IMR-90 (cell line): ENCODE measurements around the gene ACP4. TPM values are rescaled to one million over a fixed set of nuclear protein-coding genes. Genes with fewer than 3 reads are reported as not detected.
A peak's percentile ranks its signal among the peaks of the same experiment; 100 is the strongest.

Source experiments
- ATAC-seq: fragments of 200-7000 bp; cut with Tn5 transposase; 2 replicates; pipeline ENCODE4 v1.9.1; 2020; ENCODE audit warnings: low read depth, mild to moderate bottlenecking, moderate library complexity
- BruUV-seq: library from RNA; stranded (reverse); fragments of 400-500 nt; replicated peaks from 2 replicates; lab custom pipeline; 2021; lab: Mats Ljungman, UMichigan
- CTCF ChIA-PET: fragments of 300-600 bp; formaldehyde crosslinking; extraction: SDS; loops from one replicate; lab custom pipeline; 2021; ENCODE audit warnings: antibody characterized with exemption; lab: Yijun Ruan, JAX
- POLR2A ChIA-PET: fragments of 300-600 bp; sonication (Branson Sonifier 250); formaldehyde crosslinking; loops from one replicate; lab custom pipeline; 2022; ENCODE audit warnings: antibody characterized with exemption; ENCODE audit not compliant: unreplicated experiment; lab: Charles Lee
- DNase-seq: peaks from one replicate; pipeline ENCODE4 v3.0.0; 2013
- H2AFZ ChIP-seq: replicated peaks from 2 replicates; pipeline ENCODE3; 2013; ENCODE audit warnings: low read length, mild to moderate bottlenecking; ENCODE audit not compliant: poor library complexity
- H2AK5ac ChIP-seq: 2 replicates; pipeline ENCODE4 v1.6.1; 2013; ENCODE audit warnings: low read depth, low read length, inconsistent platforms
- H2AK9ac ChIP-seq: replicated peaks from 2 replicates; pipeline ENCODE3; 2013; ENCODE audit warnings: mild to moderate bottlenecking, low read depth, low read length, moderate library complexity; ENCODE audit not compliant: poor library complexity
- H2BK120ac ChIP-seq: 2 replicates; pipeline ENCODE4 v1.6.1; 2013; ENCODE audit warnings: low read depth, low read length, inconsistent platforms
- H2BK15ac ChIP-seq: 3 replicates; pipeline ENCODE4 v1.6.1; 2013; ENCODE audit warnings: low read depth, low read length, inconsistent platforms
- H2BK20ac ChIP-seq: 2 replicates; pipeline ENCODE4 v1.6.1; 2013; ENCODE audit warnings: low read depth, mild to moderate bottlenecking, inconsistent platforms, low read length, moderate library complexity
- H2BK5ac ChIP-seq: 2 replicates; pipeline ENCODE4 v1.6.1; 2013; ENCODE audit warnings: mild to moderate bottlenecking, low read depth, low read length, inconsistent platforms; ENCODE audit not compliant: poor library complexity, severe bottlenecking
- H3K14ac ChIP-seq: replicated peaks from 2 replicates; pipeline ENCODE4 v1.6.1; 2013; ENCODE audit warnings: low read depth, low read length, inconsistent platforms
- H3K18ac ChIP-seq: 2 replicates; pipeline ENCODE4 v1.6.1; 2013; ENCODE audit warnings: low read depth, low read length, control low read depth
- H3K23ac ChIP-seq: 2 replicates; pipeline ENCODE4 v1.6.1; 2013; ENCODE audit warnings: low read depth, low read length, inconsistent platforms
- H3K27ac ChIP-seq: 2 replicates; pipeline ENCODE4 v1.5.1; 2013; ENCODE audit warnings: mild to moderate bottlenecking, control low read depth, low read length; ENCODE audit not compliant: insufficient read depth
- H3K27me3 ChIP-seq: 2 replicates; pipeline ENCODE4 v1.6.1; 2013; ENCODE audit warnings: low read length; ENCODE audit not compliant: control insufficient read depth, insufficient read depth
- H3K36me3 ChIP-seq: 2 replicates; pipeline ENCODE4 v1.6.1; 2013; ENCODE audit warnings: low read length, mixed read lengths; ENCODE audit not compliant: control insufficient read depth, insufficient read depth
- H3K4ac ChIP-seq: 2 replicates; pipeline ENCODE4 v1.6.1; 2013; ENCODE audit warnings: low read depth, low read length, inconsistent platforms
- H3K4me1 ChIP-seq: 2 replicates; pipeline ENCODE4 v1.6.1; 2013; ENCODE audit warnings: low read length, mixed read lengths; ENCODE audit not compliant: control insufficient read depth, insufficient read depth
- H3K4me2 ChIP-seq: 2 replicates; pipeline ENCODE4 v1.6.1; 2013; ENCODE audit warnings: low read depth, mild to moderate bottlenecking, control low read depth, low read length, moderate library complexity
- H3K4me3 ChIP-seq: 2 replicates; pipeline ENCODE4 v1.5.1; 2013; ENCODE audit warnings: low read depth, mild to moderate bottlenecking, control low read depth, low read length, moderate library complexity; ENCODE audit not compliant: insufficient read depth
- H3K56ac ChIP-seq: 2 replicates; pipeline ENCODE4 v1.6.1; 2013; ENCODE audit warnings: low read length, inconsistent platforms; ENCODE audit not compliant: insufficient read depth; ENCODE audit errors: extremely low read depth
- H3K79me1 ChIP-seq, 2 experiments: 2 replicates each; pipeline ENCODE4 v1.6.1; 2013; ENCODE audit warnings: low read length in 2 of 2, inconsistent platforms in 1 of 2, low read depth in 1 of 2
- H3K9ac ChIP-seq: 2 replicates; pipeline ENCODE4 v1.6.1; 2013; ENCODE audit warnings: low read depth, low read length, control low read depth
- H3K9me1 ChIP-seq: 2 replicates; pipeline ENCODE4 v1.6.1; 2013; ENCODE audit warnings: low read length, inconsistent platforms; ENCODE audit not compliant: insufficient read depth
- H3K9me3 ChIP-seq: 2 replicates; pipeline ENCODE4 v1.6.1; 2013; ENCODE audit warnings: low read length; ENCODE audit not compliant: control insufficient read depth, insufficient read depth
- H4K20me1 ChIP-seq: 2 replicates; pipeline ENCODE4 v1.6.1; 2013; ENCODE audit warnings: low read length, inconsistent platforms; ENCODE audit not compliant: insufficient read depth
- H4K5ac ChIP-seq: 2 replicates; pipeline ENCODE4 v1.6.1; 2013; ENCODE audit warnings: mild to moderate bottlenecking, low read depth, low read length, control low read depth
- H4K8ac ChIP-seq, 2 experiments: 2 replicates each; pipeline ENCODE4 v1.6.1; 2013; ENCODE audit warnings: low read depth in 2 of 2, low read length in 2 of 2, control low read depth in 1 of 2, inconsistent platforms in 1 of 2
- H4K91ac ChIP-seq: 2 replicates; pipeline ENCODE4 v1.6.1; 2013; ENCODE audit warnings: low read depth, low read length, inconsistent platforms; ENCODE audit not compliant: insufficient read depth
- BHLHE40 ChIP-seq: fragments of 150-350 bp; IDR thresholded peaks from 2 replicates; pipeline ENCODE4 v1.6.1; 2016; ENCODE audit warnings: mild to moderate bottlenecking, low read depth, low read length
- CEBPB ChIP-seq: IDR thresholded peaks from 2 replicates; pipeline ENCODE4 v1.6.1; 2012; ENCODE audit warnings: low read depth, low read length, improper control_type of control experiment
- CHD1 ChIP-seq: IDR thresholded peaks from 2 replicates; pipeline ENCODE4 v1.6.1; 2012; ENCODE audit warnings: low read depth, low read length, improper control_type of control experiment
- FOS ChIP-seq: fragments of 150-350 bp; IDR thresholded peaks from 2 replicates; pipeline ENCODE4 v1.6.1; 2016; ENCODE audit warnings: low read depth, low read length
- MAFK ChIP-seq: IDR thresholded peaks from 2 replicates; pipeline ENCODE4 v1.6.1; 2012; ENCODE audit warnings: low read depth, low read length, improper control_type of control experiment
- MAZ ChIP-seq: IDR thresholded peaks from 2 replicates; pipeline ENCODE4 v1.6.1; 2012; ENCODE audit warnings: low read depth, mild to moderate bottlenecking, low read length, improper control_type of control experiment, moderate library complexity, borderline replicate concordance
- MXI1 ChIP-seq: IDR thresholded peaks from 2 replicates; pipeline ENCODE4 v1.6.1; 2012; ENCODE audit warnings: low read depth, mild to moderate bottlenecking, low read length, moderate library complexity, borderline replicate concordance
- NFE2L2 ChIP-seq: fragments of 150-350 bp; IDR thresholded peaks from 2 replicates; pipeline ENCODE4 v1.6.1; 2016; ENCODE audit warnings: low read depth, mild to moderate bottlenecking, low read length
- RAD21 ChIP-seq: IDR thresholded peaks from 2 replicates; pipeline ENCODE4 v1.6.1; 2012; ENCODE audit warnings: low read length, improper control_type of control experiment
- RCOR1 ChIP-seq: IDR thresholded peaks from 2 replicates; pipeline ENCODE4 v1.6.1; 2012; ENCODE audit warnings: mild to moderate bottlenecking, low read length, improper control_type of control experiment; ENCODE audit not compliant: insufficient replicate concordance
- SMC3 ChIP-seq: fragments of 150-350 bp; IDR thresholded peaks from 2 replicates; pipeline ENCODE4 v1.6.1; 2016; ENCODE audit warnings: low read depth, mild to moderate bottlenecking, antibody characterized with exemption, low read length, moderate library complexity
- WGBS, 2 experiments: methylation state at CpG; one replicate each; pipeline versions ENCODE4 v1.1.5 to v1.1.7; 2013; ENCODE audit warnings: missing lambda C conversion rate in 2 of 2; ENCODE audit not compliant: insufficient read length in 1 of 2; ENCODE audit errors: extremely low coverage in 2 of 2; 5-methylcytosine and 5-hydroxymethylcytosine counted together
- dilution Hi-C: fragments of 300-500 bp; cut with HindIII; formaldehyde crosslinking; loops from one replicate; pipeline ENCODE4 v1.14.3; 2018; ENCODE audit warnings: low sequenced_read_pairs; ENCODE audit not compliant: unreplicated experiment
- in situ Hi-C: fragments of 300-500 bp; cut with MboI; formaldehyde crosslinking; loops from 3 replicates; pipeline ENCODE4 v1.14.3; 2019; ENCODE audit warnings: low sequenced_read_pairs, inconsistent platforms, mixed read lengths
- intact Hi-C: fragments of 100-400 bp; cut with micrococcal nuclease; formaldehyde crosslinking; loops from 2 replicates; pipeline ENCODE4 v1.10.0; 2022
- polyA plus RNA-seq, 3 experiments: library from polyadenylated mRNA; depleted of rRNA; stranded (reverse); fragments of >200 nt; gene quantifications; 2 replicates each; pipeline ENCODE4 v1.2.3, GENCODE V29; 2012; ENCODE audit warnings: low replicate concordance in 1 of 3
- total RNA-seq: library from RNA; depleted of rRNA; stranded (reverse); fragments of >200 nt; gene quantifications from 2 replicates; pipeline ENCODE4 v1.2.3, GENCODE V29; 2012
- TF ChIP-seq, protein P1 (sequence below): fragments of 150-350 bp; IDR thresholded peaks from 2 replicates; pipeline ENCODE4 v1.6.1; 2017; ENCODE audit warnings: mild to moderate bottlenecking, antibody characterized with exemption, low read length, low read depth
- TF ChIP-seq, protein P2 (sequence below): conservative IDR thresholded peaks from 2 replicates; pipeline ENCODE4 v1.5.1; 2012; ENCODE audit warnings: mild to moderate bottlenecking, low read depth, low read length, improper control_type of control experiment
- TF ChIP-seq, protein P3 (sequence below): fragments of 150-350 bp; IDR thresholded peaks from 2 replicates; pipeline ENCODE4 v1.6.1; 2016; ENCODE audit warnings: low read depth, mild to moderate bottlenecking, low read length, moderate library complexity, borderline replicate concordance

ACP4 gene
- total and polyA plus RNA-seq, 2 of the 4 experiments (the other 2 are of a cell fraction) = not detected

DNA sequence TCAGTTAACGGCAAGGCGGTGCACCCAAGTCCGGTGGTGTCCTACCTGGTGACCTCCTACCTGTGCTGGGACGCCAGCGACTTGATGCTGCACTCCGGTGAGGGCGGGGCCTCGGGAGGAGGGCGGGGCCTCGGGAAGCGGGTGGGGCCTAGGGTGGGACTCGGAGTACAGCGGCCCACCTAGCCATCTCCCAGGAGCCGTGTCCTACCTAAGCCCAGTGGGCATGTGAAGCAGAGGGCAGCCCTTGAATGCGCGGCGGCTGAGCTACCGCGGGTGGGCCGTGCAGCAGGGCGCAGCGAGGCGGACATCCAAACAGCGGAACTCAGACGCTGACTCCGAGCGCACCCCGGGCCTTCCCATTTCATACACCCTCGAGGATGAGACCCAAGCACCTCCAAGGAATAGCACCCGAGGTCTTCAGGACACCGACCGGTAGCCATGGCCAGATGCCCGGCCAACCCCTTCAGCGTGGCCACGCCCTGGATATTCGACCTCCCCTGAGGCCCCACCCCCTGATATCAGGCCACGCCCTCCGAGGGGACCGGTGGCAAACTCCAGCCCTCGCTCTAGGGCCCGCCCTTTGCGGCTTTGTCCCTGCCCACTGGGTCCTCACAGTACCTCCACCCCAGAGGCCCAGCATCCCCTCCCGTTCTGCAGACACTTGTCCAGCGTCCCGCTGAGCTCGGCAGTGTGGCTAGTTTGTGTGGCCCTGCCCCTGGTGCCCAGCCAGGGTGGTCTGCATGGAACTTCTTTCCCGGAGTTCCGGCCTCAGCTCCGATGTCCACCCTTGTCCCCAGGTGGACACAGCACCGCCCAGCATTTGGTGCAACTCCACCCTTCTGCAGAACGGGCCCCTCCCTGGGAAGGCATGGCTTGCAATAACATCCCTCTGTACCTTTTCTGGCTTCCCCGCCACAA is 28.0 kb downstream of the ACP4 start:
- 12% methylated on average over 27 of the region's 52 CpGs; no CpG with 5 or more reads in 1 of the 2 experiments for WGBS, 2 experiments
- in situ Hi-C loops (no loop called here), dilution Hi-C loops (no loop called here), intact Hi-C loops (no loop called here)
- Histone ChIP-seq H4K5ac (no peak overlapping the region), H3K9me1 (no peaks in the 10 kb centered on the region), H3K9me3 (no peaks in the 10 kb centered on the region), H3K9ac (no peak overlapping the region), H3K79me1 (no peaks in the 10 kb centered on the region), H3K4me2 (peak overlapping the region; percentile 77), H3K36me3 (no peaks in the 10 kb centered on the region), H2AFZ (peak overlapping the region; percentile 85), H4K8ac (no peak overlapping the region), H2BK20ac (no peak overlapping the region), H2AK5ac (no peak overlapping the region), H2BK15ac (no peak overlapping the region), H4K20me1 (no peaks in the 10 kb centered on the region), H3K56ac (no peak overlapping the region), H3K18ac (no peak overlapping the region), H2BK5ac (no peak overlapping the region), H2BK120ac (no peak overlapping the region), H3K23ac (no peak overlapping the region), H4K91ac (no peak overlapping the region), H3K14ac (no peak overlapping the region), H3K4me1 (no peaks in the 10 kb centered on the region), H3K27me3 (peaks cover 45% of the 10 kb centered on the region), H3K27ac (no peak overlapping the region), H3K4me3 (peak overlapping the region; percentile 42), H3K4ac (no peak overlapping the region), H2AK9ac (no peak overlapping the region)
- DNase-seq (no peak), ATAC-seq (peak; percentile 87)
- BruUV-seq = no TSS peak
- CTCF ChIA-PET = no interaction called here
- POLR2A ChIA-PET = no interaction called here
- TF ChIP-seq FOS (no peak), CHD1 (no peak), MAZ (no peak), MXI1 (no peak), MAFK (no peak), RAD21 (no peak), CEBPB (no peak), SMC3 (no peak), NFE2L2 (no peak), BHLHE40 (no peak), RCOR1 (no peak)
- TF ChIP-seq, protein P1, sequence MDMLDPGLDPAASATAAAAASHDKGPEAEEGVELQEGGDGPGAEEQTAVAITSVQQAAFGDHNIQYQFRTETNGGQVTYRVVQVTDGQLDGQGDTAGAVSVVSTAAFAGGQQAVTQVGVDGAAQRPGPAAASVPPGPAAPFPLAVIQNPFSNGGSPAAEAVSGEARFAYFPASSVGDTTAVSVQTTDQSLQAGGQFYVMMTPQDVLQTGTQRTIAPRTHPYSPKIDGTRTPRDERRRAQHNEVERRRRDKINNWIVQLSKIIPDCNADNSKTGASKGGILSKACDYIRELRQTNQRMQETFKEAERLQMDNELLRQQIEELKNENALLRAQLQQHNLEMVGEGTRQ = no peak
- TF ChIP-seq, protein P2, sequence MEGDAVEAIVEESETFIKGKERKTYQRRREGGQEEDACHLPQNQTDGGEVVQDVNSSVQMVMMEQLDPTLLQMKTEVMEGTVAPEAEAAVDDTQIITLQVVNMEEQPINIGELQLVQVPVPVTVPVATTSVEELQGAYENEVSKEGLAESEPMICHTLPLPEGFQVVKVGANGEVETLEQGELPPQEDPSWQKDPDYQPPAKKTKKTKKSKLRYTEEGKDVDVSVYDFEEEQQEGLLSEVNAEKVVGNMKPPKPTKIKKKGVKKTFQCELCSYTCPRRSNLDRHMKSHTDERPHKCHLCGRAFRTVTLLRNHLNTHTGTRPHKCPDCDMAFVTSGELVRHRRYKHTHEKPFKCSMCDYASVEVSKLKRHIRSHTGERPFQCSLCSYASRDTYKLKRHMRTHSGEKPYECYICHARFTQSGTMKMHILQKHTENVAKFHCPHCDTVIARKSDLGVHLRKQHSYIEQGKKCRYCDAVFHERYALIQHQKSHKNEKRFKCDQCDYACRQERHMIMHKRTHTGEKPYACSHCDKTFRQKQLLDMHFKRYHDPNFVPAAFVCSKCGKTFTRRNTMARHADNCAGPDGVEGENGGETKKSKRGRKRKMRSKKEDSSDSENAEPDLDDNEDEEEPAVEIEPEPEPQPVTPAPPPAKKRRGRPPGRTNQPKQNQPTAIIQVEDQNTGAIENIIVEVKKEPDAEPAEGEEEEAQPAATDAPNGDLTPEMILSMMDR = no peak
- TF ChIP-seq, protein P3, sequence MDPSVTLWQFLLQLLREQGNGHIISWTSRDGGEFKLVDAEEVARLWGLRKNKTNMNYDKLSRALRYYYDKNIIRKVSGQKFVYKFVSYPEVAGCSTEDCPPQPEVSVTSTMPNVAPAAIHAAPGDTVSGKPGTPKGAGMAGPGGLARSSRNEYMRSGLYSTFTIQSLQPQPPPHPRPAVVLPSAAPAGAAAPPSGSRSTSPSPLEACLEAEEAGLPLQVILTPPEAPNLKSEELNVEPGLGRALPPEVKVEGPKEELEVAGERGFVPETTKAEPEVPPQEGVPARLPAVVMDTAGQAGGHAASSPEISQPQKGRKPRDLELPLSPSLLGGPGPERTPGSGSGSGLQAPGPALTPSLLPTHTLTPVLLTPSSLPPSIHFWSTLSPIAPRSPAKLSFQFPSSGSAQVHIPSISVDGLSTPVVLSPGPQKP = no peak
